ENCODE data around the gene ARAP1.

GRCh38 chr11:72718101-72718501 lies 34.1 kb downstream of the ARAP1 start:
- no peak for TF ChIP-seq CTCF (IDR thresholded peaks at IDR 0.05; ENCODE audit: poor library complexity, severe bottlenecking)
- no peak for TF ChIP-seq POLR2AphosphoS5 (IDR thresholded peaks at IDR 0.05)
- no peak for TF ChIP-seq EZH2 (IDR thresholded peaks at IDR 0.05; ENCODE audit: borderline replicate concordance, insufficient read depth, low read length, poor library complexity, severe bottlenecking)
- no peak for TF ChIP-seq TAF1 (IDR thresholded peaks at IDR 0.05; ENCODE audit: low read depth)

Measured in neural cell (in vitro differentiated cells).